HepG2 (cell line): ENCODE results near the gene SPTB. TPM values are rescaled to one million over a fixed set of nuclear protein-coding genes. Genes with fewer than 3 reads are reported as not detected.
A peak's percentile ranks its signal among the peaks of the same experiment; 100 is the strongest.

ENCODE experiments used
- CREB1 ChIP-seq, 2 experiments: fragments of 450-650 bp in 1 of 2; IDR thresholded peaks; 2 replicates each; pipeline ENCODE4 v1.6.1; 2016 to 2017; ENCODE audit warnings: control low read depth in 1 of 2, mild to moderate bottlenecking in 1 of 2, missing compliant biosample characterization in 1 of 2, missing genetic modification characterization in 1 of 2
- ETV5 ChIP-seq: IDR thresholded peaks from 2 replicates; pipeline ENCODE4 v1.6.1; 2018; ENCODE audit warnings: missing biosample characterization, missing genetic modification reagents, inconsistent platforms, borderline replicate concordance
- FOXP1 ChIP-seq, 2 experiments: fragments of 450-650 bp in 1 of 2; IDR thresholded peaks; 2 replicates each; pipeline ENCODE4 v1.6.1; 2017 to 2018; ENCODE audit warnings: antibody characterized with exemption in 1 of 2
- MATR3 ChIP-seq: sonication (generic); formaldehyde crosslinking; IDR thresholded peaks from 2 replicates; pipeline ENCODE4 v1.4.0; 2020; ENCODE audit warnings: missing genetic modification reagents
- NBN ChIP-seq: fragments of 450-650 bp; conservative IDR thresholded peaks from 2 replicates; pipeline ENCODE4 v1.6.1; 2017
- NFIC ChIP-seq: IDR thresholded peaks from 2 replicates; pipeline ENCODE4 v1.6.1; 2012; ENCODE audit warnings: mild to moderate bottlenecking, low read length, inconsistent platforms
- NR2F6 ChIP-seq, 2 experiments: IDR thresholded peaks; 2 replicates each; pipeline ENCODE4 v1.6.1; 2016; ENCODE audit warnings: antibody characterized with exemption in 1 of 2, mild to moderate bottlenecking in 1 of 2
- ONECUT2 ChIP-seq: sonication (generic); formaldehyde crosslinking; IDR thresholded peaks from 2 replicates; pipeline ENCODE4 v1.4.0; 2020; ENCODE audit warnings: missing genetic modification reagents
- PHF21A ChIP-seq: sonication (generic); formaldehyde crosslinking; IDR thresholded peaks from 2 replicates; pipeline ENCODE4 v1.5.0; 2020; ENCODE audit warnings: mild to moderate bottlenecking, missing genetic modification reagents
- PITX1 ChIP-seq: sonication (generic); formaldehyde crosslinking; IDR thresholded peaks from 2 replicates; pipeline ENCODE4 v1.5.1; 2020; ENCODE audit warnings: mild to moderate bottlenecking, missing genetic modification reagents
- RARG ChIP-seq: sonication (generic); formaldehyde crosslinking; IDR thresholded peaks from 2 replicates; pipeline ENCODE4 v1.4.0; 2020; ENCODE audit warnings: low read depth, mild to moderate bottlenecking, missing genetic modification reagents
- RCOR2 ChIP-seq: IDR thresholded peaks from 2 replicates; pipeline ENCODE4 v1.6.1; 2016; ENCODE audit warnings: missing biosample characterization, missing genetic modification reagents
- RFX1 ChIP-seq: fragments of 450-650 bp; IDR thresholded peaks from 2 replicates; pipeline ENCODE4 v1.6.1; 2017
- SAP130 ChIP-seq: IDR thresholded peaks from 2 replicates; pipeline ENCODE4 v1.6.1; 2016; ENCODE audit warnings: low read depth
- SMARCC2 ChIP-seq: fragments of 450-650 bp; IDR thresholded peaks from 2 replicates; pipeline ENCODE4 v1.6.1; 2017; ENCODE audit warnings: antibody characterized with exemption, mild to moderate bottlenecking
- TGIF2 ChIP-seq: IDR thresholded peaks from 2 replicates; pipeline ENCODE4 v1.6.1; 2016; ENCODE audit warnings: control low read depth, missing compliant biosample characterization
- ZNF451 ChIP-seq: sonication (generic); formaldehyde crosslinking; IDR thresholded peaks from 2 replicates; pipeline ENCODE4 v1.5.0; 2020; ENCODE audit warnings: mild to moderate bottlenecking, missing genetic modification reagents
- ZNF740 ChIP-seq: sonication (generic); formaldehyde crosslinking; IDR thresholded peaks from 2 replicates; pipeline ENCODE4 v1.4.0; 2020; ENCODE audit warnings: missing genetic modification reagents
- ZNF766 ChIP-seq: sonication (generic); formaldehyde crosslinking; IDR thresholded peaks from 2 replicates; pipeline ENCODE4 v1.5.0; 2020; ENCODE audit warnings: missing genetic modification reagents, borderline replicate concordance
- ZNF841 ChIP-seq: sonication (generic); formaldehyde crosslinking; IDR thresholded peaks from 2 replicates; pipeline ENCODE4 v1.8.1; 2023; ENCODE audit warnings: missing genetic modification reagents, borderline replicate concordance
- polyA plus RNA-seq, 8 experiments: library from polyadenylated mRNA; depleted of rRNA in 3 of 8; stranded (reverse) in 7 of 8; unstranded in 1 of 8; fragments of >200 nt; fragmentation: Illumina TruSeq in 4 of 8; extraction: Trizol in 4 of 8; gene quantifications; 2 replicates each; pipeline versions ENCODE4 v1.2.1 to v1.2.3, GENCODE V29; 2011 to 2016; ENCODE audit warnings: low read depth in 4 of 8, missing spikeins in 1 of 8, mixed read lengths in 1 of 8; ENCODE audit not compliant: insufficient read depth in 1 of 8
- total RNA-seq, 5 experiments: library from RNA; depleted of rRNA; stranded (reverse); fragments of >200 nt; fragmentation: Illumina TruSeq; extraction: Trizol; gene quantifications; 2 replicates each; pipeline ENCODE4 v1.2.3, GENCODE V29; 2016; ENCODE audit warnings: low read depth in 1 of 5
- TF ChIP-seq, protein P1 (sequence below): sonication (generic); formaldehyde crosslinking; IDR thresholded peaks from 2 replicates; pipeline ENCODE4 v1.8.1; 2022; ENCODE audit warnings: low read depth, mild to moderate bottlenecking, missing genetic modification reagents
- TF ChIP-seq, protein P2 (sequence below): sonication (generic); formaldehyde crosslinking; IDR thresholded peaks from 2 replicates; pipeline ENCODE4 v1.4.0; 2020; ENCODE audit warnings: missing genetic modification reagents
- TF ChIP-seq, protein P3 (sequence below): sonication (generic); formaldehyde crosslinking; IDR thresholded peaks from 2 replicates; pipeline ENCODE4 v1.4.0; 2020; ENCODE audit warnings: missing genetic modification reagents
- TF ChIP-seq, protein P4 (sequence below): sonication (generic); formaldehyde crosslinking; conservative IDR thresholded peaks from 2 replicates; pipeline ENCODE4 v1.5.0; 2020; ENCODE audit warnings: missing genetic modification reagents

The SPTB gene
- total and polyA plus RNA-seq, 2 of the 13 experiments (the other 11 are each of a cell fraction or from before 2014, with no cell fraction given), result 0.01 to 0.02 TPM

GRCh38 chr14:64706593-64707193 lies 173.0 kb downstream of the SPTB start (continued):
- TF ChIP-seq, protein P1, sequence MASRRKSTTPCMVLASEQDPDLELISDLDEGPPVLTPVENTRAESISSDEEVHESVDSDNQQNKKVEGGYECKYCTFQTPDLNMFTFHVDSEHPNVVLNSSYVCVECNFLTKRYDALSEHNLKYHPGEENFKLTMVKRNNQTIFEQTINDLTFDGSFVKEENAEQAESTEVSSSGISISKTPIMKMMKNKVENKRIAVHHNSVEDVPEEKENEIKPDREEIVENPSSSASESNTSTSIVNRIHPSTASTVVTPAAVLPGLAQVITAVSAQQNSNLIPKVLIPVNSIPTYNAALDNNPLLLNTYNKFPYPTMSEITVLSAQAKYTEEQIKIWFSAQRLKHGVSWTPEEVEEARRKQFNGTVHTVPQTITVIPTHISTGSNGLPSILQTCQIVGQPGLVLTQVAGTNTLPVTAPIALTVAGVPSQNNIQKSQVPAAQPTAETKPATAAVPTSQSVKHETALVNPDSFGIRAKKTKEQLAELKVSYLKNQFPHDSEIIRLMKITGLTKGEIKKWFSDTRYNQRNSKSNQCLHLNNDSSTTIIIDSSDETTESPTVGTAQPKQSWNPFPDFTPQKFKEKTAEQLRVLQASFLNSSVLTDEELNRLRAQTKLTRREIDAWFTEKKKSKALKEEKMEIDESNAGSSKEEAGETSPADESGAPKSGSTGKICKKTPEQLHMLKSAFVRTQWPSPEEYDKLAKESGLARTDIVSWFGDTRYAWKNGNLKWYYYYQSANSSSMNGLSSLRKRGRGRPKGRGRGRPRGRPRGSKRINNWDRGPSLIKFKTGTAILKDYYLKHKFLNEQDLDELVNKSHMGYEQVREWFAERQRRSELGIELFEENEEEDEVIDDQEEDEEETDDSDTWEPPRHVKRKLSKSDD, result no peak
- TF ChIP-seq CREB1 (IDR thresholded peaks at IDR 0.05), result no peak
- TF ChIP-seq CREB1 (CRISPR knock-in tag; IDR thresholded peaks at IDR 0.05), result no peak
- TF ChIP-seq RCOR2 (CRISPR knock-in tag), result 0 out of 2 replicates have a peak, but pooled peaks have one; percentile 41
- peak; percentile 74 for TF ChIP-seq SAP130 (CRISPR knock-in tag)
- TF ChIP-seq ZNF766 (CRISPR knock-in tag), result no peak
- TF ChIP-seq RARG (CRISPR knock-in tag), result no peak
- no peak; the same call in 1 of the 2 replicates for TF ChIP-seq ETV5 (CRISPR knock-in tag)
- TF ChIP-seq RFX1, result no peak
- TF ChIP-seq NFIC, result 0 out of 2 replicates have a peak, but pooled peaks have one; percentile 47
- TF ChIP-seq NBN, result no peak
- TF ChIP-seq, protein P2, sequence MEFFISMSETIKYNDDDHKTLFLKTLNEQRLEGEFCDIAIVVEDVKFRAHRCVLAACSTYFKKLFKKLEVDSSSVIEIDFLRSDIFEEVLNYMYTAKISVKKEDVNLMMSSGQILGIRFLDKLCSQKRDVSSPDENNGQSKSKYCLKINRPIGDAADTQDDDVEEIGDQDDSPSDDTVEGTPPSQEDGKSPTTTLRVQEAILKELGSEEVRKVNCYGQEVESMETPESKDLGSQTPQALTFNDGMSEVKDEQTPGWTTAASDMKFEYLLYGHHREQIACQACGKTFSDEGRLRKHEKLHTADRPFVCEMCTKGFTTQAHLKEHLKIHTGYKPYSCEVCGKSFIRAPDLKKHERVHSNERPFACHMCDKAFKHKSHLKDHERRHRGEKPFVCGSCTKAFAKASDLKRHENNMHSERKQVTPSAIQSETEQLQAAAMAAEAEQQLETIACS (CRISPR knock-in tag), result no peak
- peak; percentile 89; the same call in 1 of the 2 replicates for TF ChIP-seq PITX1 (CRISPR knock-in tag)
- peak; percentile 91 for TF ChIP-seq PHF21A (CRISPR knock-in tag)
- TF ChIP-seq NR2F6 (IDR thresholded peaks at IDR 0.05), result peak; percentile 93
- TF ChIP-seq NR2F6 (CRISPR knock-in tag; IDR thresholded peaks at IDR 0.05), result peak; percentile 96
- TF ChIP-seq MATR3, result no peak
- no peak for TF ChIP-seq ZNF451 (CRISPR knock-in tag)
- no peak for TF ChIP-seq FOXP1 (IDR thresholded peaks at IDR 0.05)
- peak; percentile 80 for TF ChIP-seq FOXP1 (CRISPR knock-in tag; IDR thresholded peaks at IDR 0.05)
- TF ChIP-seq ONECUT2 (CRISPR knock-in tag), result no peak
- TF ChIP-seq, protein P3, sequence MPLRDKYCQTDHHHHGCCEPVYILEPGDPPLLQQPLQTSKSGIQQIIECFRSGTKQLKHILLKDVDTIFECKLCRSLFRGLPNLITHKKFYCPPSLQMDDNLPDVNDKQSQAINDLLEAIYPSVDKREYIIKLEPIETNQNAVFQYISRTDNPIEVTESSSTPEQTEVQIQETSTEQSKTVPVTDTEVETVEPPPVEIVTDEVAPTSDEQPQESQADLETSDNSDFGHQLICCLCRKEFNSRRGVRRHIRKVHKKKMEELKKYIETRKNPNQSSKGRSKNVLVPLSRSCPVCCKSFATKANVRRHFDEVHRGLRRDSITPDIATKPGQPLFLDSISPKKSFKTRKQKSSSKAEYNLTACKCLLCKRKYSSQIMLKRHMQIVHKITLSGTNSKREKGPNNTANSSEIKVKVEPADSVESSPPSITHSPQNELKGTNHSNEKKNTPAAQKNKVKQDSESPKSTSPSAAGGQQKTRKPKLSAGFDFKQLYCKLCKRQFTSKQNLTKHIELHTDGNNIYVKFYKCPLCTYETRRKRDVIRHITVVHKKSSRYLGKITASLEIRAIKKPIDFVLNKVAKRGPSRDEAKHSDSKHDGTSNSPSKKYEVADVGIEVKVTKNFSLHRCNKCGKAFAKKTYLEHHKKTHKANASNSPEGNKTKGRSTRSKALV (CRISPR knock-in tag), result peak; percentile 57; the same call in 1 of the 2 replicates
- TF ChIP-seq, protein P4, sequence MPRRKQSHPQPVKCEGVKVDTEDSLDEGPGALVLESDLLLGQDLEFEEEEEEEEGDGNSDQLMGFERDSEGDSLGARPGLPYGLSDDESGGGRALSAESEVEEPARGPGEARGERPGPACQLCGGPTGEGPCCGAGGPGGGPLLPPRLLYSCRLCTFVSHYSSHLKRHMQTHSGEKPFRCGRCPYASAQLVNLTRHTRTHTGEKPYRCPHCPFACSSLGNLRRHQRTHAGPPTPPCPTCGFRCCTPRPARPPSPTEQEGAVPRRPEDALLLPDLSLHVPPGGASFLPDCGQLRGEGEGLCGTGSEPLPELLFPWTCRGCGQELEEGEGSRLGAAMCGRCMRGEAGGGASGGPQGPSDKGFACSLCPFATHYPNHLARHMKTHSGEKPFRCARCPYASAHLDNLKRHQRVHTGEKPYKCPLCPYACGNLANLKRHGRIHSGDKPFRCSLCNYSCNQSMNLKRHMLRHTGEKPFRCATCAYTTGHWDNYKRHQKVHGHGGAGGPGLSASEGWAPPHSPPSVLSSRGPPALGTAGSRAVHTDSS (CRISPR knock-in tag), result no peak
- TF ChIP-seq ZNF740 (CRISPR knock-in tag), result no peak
- 0 out of 2 replicates have a peak, but pooled peaks have one; percentile 50 for TF ChIP-seq TGIF2 (CRISPR knock-in tag)
- no peak for TF ChIP-seq ZNF841 (CRISPR knock-in tag)
- no peak for TF ChIP-seq SMARCC2
